ENCODE results near the gene CLCF1.

CLCF1 gene

DNA sequence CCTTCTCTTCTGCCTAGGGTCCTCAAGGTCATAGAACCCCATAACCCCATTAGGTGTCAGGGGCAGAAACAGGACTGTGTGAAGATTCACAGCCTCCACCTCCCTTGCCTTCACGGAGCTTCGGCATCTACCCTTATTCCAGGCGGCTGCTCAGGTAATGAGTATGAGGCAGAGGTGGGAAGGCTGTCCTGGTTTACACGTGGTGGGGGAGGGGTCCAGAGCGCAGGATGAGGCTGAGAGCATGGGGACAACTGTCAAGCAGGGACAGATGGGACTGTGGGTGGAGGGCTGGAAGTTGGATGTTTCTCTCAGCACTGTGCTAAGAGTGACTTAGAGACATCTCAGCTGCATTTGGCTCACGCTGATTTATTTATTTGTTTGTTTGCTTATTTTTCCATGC is 14.1 kb upstream of the CLCF1 start:
- TF ChIP-seq, protein P1, sequence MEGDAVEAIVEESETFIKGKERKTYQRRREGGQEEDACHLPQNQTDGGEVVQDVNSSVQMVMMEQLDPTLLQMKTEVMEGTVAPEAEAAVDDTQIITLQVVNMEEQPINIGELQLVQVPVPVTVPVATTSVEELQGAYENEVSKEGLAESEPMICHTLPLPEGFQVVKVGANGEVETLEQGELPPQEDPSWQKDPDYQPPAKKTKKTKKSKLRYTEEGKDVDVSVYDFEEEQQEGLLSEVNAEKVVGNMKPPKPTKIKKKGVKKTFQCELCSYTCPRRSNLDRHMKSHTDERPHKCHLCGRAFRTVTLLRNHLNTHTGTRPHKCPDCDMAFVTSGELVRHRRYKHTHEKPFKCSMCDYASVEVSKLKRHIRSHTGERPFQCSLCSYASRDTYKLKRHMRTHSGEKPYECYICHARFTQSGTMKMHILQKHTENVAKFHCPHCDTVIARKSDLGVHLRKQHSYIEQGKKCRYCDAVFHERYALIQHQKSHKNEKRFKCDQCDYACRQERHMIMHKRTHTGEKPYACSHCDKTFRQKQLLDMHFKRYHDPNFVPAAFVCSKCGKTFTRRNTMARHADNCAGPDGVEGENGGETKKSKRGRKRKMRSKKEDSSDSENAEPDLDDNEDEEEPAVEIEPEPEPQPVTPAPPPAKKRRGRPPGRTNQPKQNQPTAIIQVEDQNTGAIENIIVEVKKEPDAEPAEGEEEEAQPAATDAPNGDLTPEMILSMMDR (conservative IDR thresholded peaks at IDR 0.05; ENCODE audit: low read length), result no peak
- TF ChIP-seq EZH2phosphoT487 (IDR thresholded peaks at IDR 0.05; ENCODE audit: borderline replicate concordance), result no peak
- H4K20me1 ChIP-seq (ENCODE audit: insufficient read depth, low read length, poor library complexity, severe bottlenecking), result peaks cover 8% of the 10 kb centered on the region
- H3K4me1 ChIP-seq (ENCODE audit: insufficient read depth, low read length, poor library complexity, severe bottlenecking), result peaks cover 14% of the 10 kb centered on the region
- H3F3A ChIP-seq (ENCODE audit: low read depth), result peaks cover 3% of the 10 kb centered on the region; the same call in 1 of the 2 replicates
- H3K27me3 ChIP-seq (ENCODE audit: insufficient read depth, low read length, poor library complexity, severe bottlenecking), result no peaks in the 10 kb centered on the region
- no peak overlapping the region for H2AFZ ChIP-seq (ENCODE audit: low read length)
- H3K4me3 ChIP-seq (ENCODE audit: low read length, poor library complexity, severe bottlenecking), result no peak overlapping the region
- no peak overlapping the region for H3K9ac ChIP-seq (ENCODE audit: low read depth, low read length, poor library complexity, severe bottlenecking)
- H3K4me2 ChIP-seq (ENCODE audit: low read depth, low read length, poor library complexity, severe bottlenecking), result no peak overlapping the region
- no peaks in the 10 kb centered on the region for H3K9me3 ChIP-seq (ENCODE audit: insufficient read depth, low read depth, low read length)
- H3K79me2 ChIP-seq (ENCODE audit: insufficient read depth, low read length), result peaks cover 24% of the 10 kb centered on the region; the same call in 1 of the 2 replicates
- no peaks in the 10 kb centered on the region for H3K9me2 ChIP-seq (replicated peaks; ENCODE audit: low read depth, low read length)
- H3K36me3 ChIP-seq (ENCODE audit: insufficient read depth, low read length), result no peaks in the 10 kb centered on the region

DNA sequence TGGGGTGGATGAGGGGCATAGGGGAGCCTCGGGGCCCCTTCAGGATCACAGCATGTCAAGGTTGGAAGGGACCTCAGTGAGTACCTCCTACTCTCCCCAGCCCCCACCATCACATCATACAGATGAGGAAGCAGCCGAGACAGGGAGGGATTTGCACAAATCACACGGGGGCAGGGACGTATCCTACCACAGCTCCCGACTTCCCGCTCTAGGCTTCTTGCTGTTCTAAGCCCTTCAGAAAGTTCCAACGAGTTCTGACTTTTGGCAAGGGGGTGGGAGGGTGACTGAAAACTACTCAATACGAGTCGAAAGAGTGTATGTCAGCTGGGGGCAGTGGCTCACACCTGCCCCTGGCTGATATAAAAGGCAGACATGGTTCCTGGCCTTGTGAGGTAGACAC is 13.7 kb upstream of the CLCF1 start:
- Histone ChIP-seq H3K27me3 (ENCODE audit: insufficient read depth, low read length, poor library complexity, severe bottlenecking) (no peaks in the 10 kb centered on the region), H2AFZ (ENCODE audit: low read length) (no peak overlapping the region), H3K4me1 (ENCODE audit: insufficient read depth, low read length, poor library complexity, severe bottlenecking) (peaks cover 10% of the 10 kb centered on the region), H3K9me3 (ENCODE audit: insufficient read depth, low read depth, low read length) (no peaks in the 10 kb centered on the region), H3K9me2 (replicated peaks; ENCODE audit: low read depth, low read length) (no peaks in the 10 kb centered on the region), H3K4me2 (ENCODE audit: low read depth, low read length, poor library complexity, severe bottlenecking) (no peak overlapping the region), H3K9ac (ENCODE audit: low read depth, low read length, poor library complexity, severe bottlenecking) (no peak overlapping the region), H3F3A (ENCODE audit: low read depth) (peaks cover 3% of the 10 kb centered on the region; the same call in 1 of the 2 replicates), H3K36me3 (ENCODE audit: insufficient read depth, low read length) (no peaks in the 10 kb centered on the region), H3K79me2 (ENCODE audit: insufficient read depth, low read length) (peaks cover 19% of the 10 kb centered on the region; the same call in 1 of the 2 replicates), H3K4me3 (ENCODE audit: low read length, poor library complexity, severe bottlenecking) (no peak overlapping the region), H4K20me1 (ENCODE audit: insufficient read depth, low read length, poor library complexity, severe bottlenecking) (peaks cover 4% of the 10 kb centered on the region)
- TF ChIP-seq EZH2phosphoT487 (IDR thresholded peaks at IDR 0.05; ENCODE audit: borderline replicate concordance), result no peak
- TF ChIP-seq, protein P1 (conservative IDR thresholded peaks at IDR 0.05; ENCODE audit: low read length), result no peak

DNA sequence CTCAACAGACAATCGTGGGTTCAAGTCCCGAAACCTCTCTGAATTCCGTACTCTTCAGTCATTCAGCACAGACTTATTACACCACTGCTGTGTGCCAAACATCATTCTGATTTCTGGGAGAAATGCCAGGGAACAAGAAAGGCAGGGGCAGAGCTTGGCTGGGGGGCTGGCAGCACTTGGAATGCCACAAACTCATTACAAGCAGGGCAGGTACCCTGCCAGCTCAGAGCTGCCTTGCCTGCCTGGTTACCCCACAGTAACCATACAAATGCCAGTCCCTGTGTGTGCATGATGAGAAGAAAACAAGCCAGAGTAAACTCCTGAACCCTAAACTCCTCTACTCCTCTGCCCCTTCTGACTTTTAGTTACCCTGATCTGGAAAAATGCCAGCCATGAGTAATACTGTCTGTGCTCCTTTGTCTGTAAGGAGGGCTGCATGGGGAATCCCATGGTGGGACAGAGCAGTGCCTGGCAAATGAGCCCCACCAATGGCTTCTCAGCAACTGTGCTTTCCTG is 11.5 kb upstream of the CLCF1 start:
- H2AFZ ChIP-seq (ENCODE audit: low read length), result no peak overlapping the region
- no peak overlapping the region for H3K4me2 ChIP-seq (ENCODE audit: low read depth, low read length, poor library complexity, severe bottlenecking)
- peaks cover 4% of the 10 kb centered on the region for H4K20me1 ChIP-seq (ENCODE audit: insufficient read depth, low read length, poor library complexity, severe bottlenecking)
- no peaks in the 10 kb centered on the region for H3K36me3 ChIP-seq (ENCODE audit: insufficient read depth, low read length)
- H3K79me2 ChIP-seq (ENCODE audit: insufficient read depth, low read length), result peaks cover 4% of the 10 kb centered on the region; the same call in 1 of the 2 replicates
- no peaks in the 10 kb centered on the region for H3K9me3 ChIP-seq (ENCODE audit: insufficient read depth, low read depth, low read length)
- H3K9ac ChIP-seq (ENCODE audit: low read depth, low read length, poor library complexity, severe bottlenecking), result no peak overlapping the region
- no peaks in the 10 kb centered on the region for H3K27me3 ChIP-seq (ENCODE audit: insufficient read depth, low read length, poor library complexity, severe bottlenecking)
- H3K4me3 ChIP-seq (ENCODE audit: low read length, poor library complexity, severe bottlenecking), result no peak overlapping the region
- no peaks in the 10 kb centered on the region for H3K4me1 ChIP-seq (ENCODE audit: insufficient read depth, low read length, poor library complexity, severe bottlenecking)
- no peaks in the 10 kb centered on the region for H3K9me2 ChIP-seq (replicated peaks; ENCODE audit: low read depth, low read length)
- H3F3A ChIP-seq (ENCODE audit: low read depth), result no peaks in the 10 kb centered on the region
- TF ChIP-seq, protein P1 (conservative IDR thresholded peaks at IDR 0.05; ENCODE audit: low read length), result no peak
- TF ChIP-seq EZH2phosphoT487 (IDR thresholded peaks at IDR 0.05; ENCODE audit: borderline replicate concordance), result no peak
